Lung (tissue), 12 donors: ENCODE measurements around the gene CCDC92. TPM values are rescaled to one million over a fixed set of nuclear protein-coding genes. Genes with fewer than 3 reads are reported as not detected.

Experiments
- ATAC-seq: fragments of 200-7000 bp; cut with Tn5 transposase; one replicate; pipeline ENCODE4 v1.9.1; 2020; ENCODE audit warnings: moderate number of reproducible peaks; ENCODE audit not compliant: insufficient read depth, low FRiP score
- DNase-seq, 3 donors: peaks; one replicate each; pipeline ENCODE4 v3.0.0-alpha.2; 2013 to 2017
- H3K27ac ChIP-seq, 2 donors: one replicate each; pipeline ENCODE4 v1.5.1; 2013; ENCODE audit warnings: mild to moderate bottlenecking in 2 of 2, moderate library complexity in 2 of 2, control low read depth in 1 of 2, inconsistent platforms in 1 of 2, low read depth in 1 of 2, low read length in 1 of 2
- H3K27me3 ChIP-seq, 3 donors: one replicate each; pipeline ENCODE4 v1.5.1; 2013; ENCODE audit warnings: low read length in 2 of 3; ENCODE audit not compliant: control insufficient read depth in 3 of 3, insufficient read depth in 3 of 3
- H3K36me3 ChIP-seq, 4 donors: one replicate each; pipeline ENCODE4 v1.5.1; 2013; ENCODE audit warnings: low read length in 4 of 4, mild to moderate bottlenecking in 1 of 4, moderate library complexity in 1 of 4; ENCODE audit not compliant: control insufficient read depth in 4 of 4, insufficient read depth in 4 of 4
- H3K4me1 ChIP-seq, 5 donors: one replicate each; pipeline ENCODE4 v1.5.1; 2013; ENCODE audit warnings: low read length in 5 of 5, mild to moderate bottlenecking in 2 of 5, moderate library complexity in 1 of 5; ENCODE audit not compliant: control insufficient read depth in 5 of 5, insufficient read depth in 5 of 5
- H3K4me3 ChIP-seq: one replicate; pipeline ENCODE4 v1.5.1; 2013; ENCODE audit warnings: mild to moderate bottlenecking, control low read depth, moderate library complexity
- H3K9ac ChIP-seq, 2 donors: one replicate each; pipeline ENCODE4 v1.5.1; 2013; ENCODE audit warnings: low read length in 2 of 2, control low read depth in 1 of 2; ENCODE audit not compliant: insufficient read depth in 1 of 2
- H3K9me3 ChIP-seq, 4 donors: one replicate each; pipeline ENCODE4 v1.5.1; 2013; ENCODE audit warnings: low read length in 3 of 4, mild to moderate bottlenecking in 1 of 4, moderate library complexity in 1 of 4; ENCODE audit not compliant: control insufficient read depth in 4 of 4, insufficient read depth in 3 of 4
- WGBS, 2 donors: extraction: QIAGEN DNeasy Blood & Tissue Kit; methylation state at CpG; one replicate each; pipeline ENCODE4 v1.1.7; 2013; 5-methylcytosine and 5-hydroxymethylcytosine counted together
- polyA plus RNA-seq, 2 donors: library from polyadenylated mRNA; stranded (reverse); fragments of 200-250 nt; gene quantifications; one replicate each; pipeline ENCODE4 v1.2.1, GENCODE V29; 2013
- total RNA-seq, 2 donors: library from RNA; depleted of rRNA in 1 of 2; stranded (reverse); fragments of >200 nt in 1 of 2; gene quantifications; one replicate each; pipeline ENCODE4 v1.2.1, GENCODE V29; 2014 to 2021
- TF ChIP-seq, protein P1 (sequence below): IDR thresholded peaks from 2 replicates; pipeline ENCODE4 v1.5.1; 2012; ENCODE audit warnings: mild to moderate bottlenecking; ENCODE audit errors: control extremely low read depth, extremely low read depth
- donor health status: control.
- donor health status: control.
- donor health status: Bipolar disorder and iron deficiency.
- donor health status: healthy.
- donor health status: DM: yes; HTN: yes; CAD: no.

CCDC92 gene
- total and polyA plus RNA-seq, 4 donors, result 17.7 to 55.5 (median 34.8) TPM

GRCh38 chr12:124011435-124012115, 38.9 kb upstream of the CCDC92 start:
- TF ChIP-seq, protein P1, sequence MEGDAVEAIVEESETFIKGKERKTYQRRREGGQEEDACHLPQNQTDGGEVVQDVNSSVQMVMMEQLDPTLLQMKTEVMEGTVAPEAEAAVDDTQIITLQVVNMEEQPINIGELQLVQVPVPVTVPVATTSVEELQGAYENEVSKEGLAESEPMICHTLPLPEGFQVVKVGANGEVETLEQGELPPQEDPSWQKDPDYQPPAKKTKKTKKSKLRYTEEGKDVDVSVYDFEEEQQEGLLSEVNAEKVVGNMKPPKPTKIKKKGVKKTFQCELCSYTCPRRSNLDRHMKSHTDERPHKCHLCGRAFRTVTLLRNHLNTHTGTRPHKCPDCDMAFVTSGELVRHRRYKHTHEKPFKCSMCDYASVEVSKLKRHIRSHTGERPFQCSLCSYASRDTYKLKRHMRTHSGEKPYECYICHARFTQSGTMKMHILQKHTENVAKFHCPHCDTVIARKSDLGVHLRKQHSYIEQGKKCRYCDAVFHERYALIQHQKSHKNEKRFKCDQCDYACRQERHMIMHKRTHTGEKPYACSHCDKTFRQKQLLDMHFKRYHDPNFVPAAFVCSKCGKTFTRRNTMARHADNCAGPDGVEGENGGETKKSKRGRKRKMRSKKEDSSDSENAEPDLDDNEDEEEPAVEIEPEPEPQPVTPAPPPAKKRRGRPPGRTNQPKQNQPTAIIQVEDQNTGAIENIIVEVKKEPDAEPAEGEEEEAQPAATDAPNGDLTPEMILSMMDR, result no peak
- Histone ChIP-seq H3K36me3 (peaks cover 16 to 26% (median 18%) of the 10 kb centered on the region in 4 donors), H3K9ac (no peak overlapping the region), H3K27ac (no peak overlapping the region), H3K27me3 (no peaks in the 10 kb centered on the region), H3K9me3 (no peaks in the 10 kb centered on the region), H3K4me3 (no peak overlapping the region), H3K4me1 (peaks cover 0 to 24% (median 7%) of the 10 kb centered on the region in 5 donors)
- DNase-seq, result no peak
- no peak for ATAC-seq
- WGBS, 2 donors, result 81 to 86% methylated on average over 8 of the region's 8 CpGs

DNA sequence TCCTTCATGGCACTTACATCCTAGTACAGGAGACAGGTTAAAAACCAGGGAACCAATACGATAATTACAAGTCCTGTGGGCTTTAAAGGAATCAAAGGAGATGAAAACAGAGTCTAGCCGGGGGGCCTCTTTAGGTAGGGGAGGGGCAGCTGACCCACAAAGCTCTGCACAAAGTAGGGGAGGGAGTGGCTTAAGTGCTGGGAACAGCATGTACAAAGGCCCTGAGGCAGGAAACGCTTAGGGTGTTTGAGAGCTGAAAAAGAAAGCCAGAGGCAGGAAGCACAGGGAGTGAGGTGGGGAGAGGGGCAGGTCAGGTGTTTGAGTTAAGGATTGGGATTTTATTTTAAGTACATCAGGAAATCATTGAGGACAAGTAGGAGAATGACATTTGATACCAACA, 38.1 kb upstream of the CCDC92 start:
- WGBS, 2 donors, result 84 to 90% methylated on average over 3 of the region's 3 CpGs
- Histone ChIP-seq H3K9me3 (no peaks in the 10 kb centered on the region), H3K27me3 (no peaks in the 10 kb centered on the region), H3K27ac (no peak overlapping the region), H3K4me3 (no peak overlapping the region), H3K36me3 (peaks cover 16 to 26% (median 19%) of the 10 kb centered on the region in 4 donors), H3K9ac (no peak overlapping the region), H3K4me1 (peaks cover 0 to 32% (median 10%) of the 10 kb centered on the region in 5 donors)
- DNase-seq (no peak), ATAC-seq (no peak)
- TF ChIP-seq, protein P1, result no peak

- Histone ChIP-seq H3K27ac (no peak overlapping the region), H3K4me3 (no peak overlapping the region), H3K9ac (no peak overlapping the region), H3K27me3 (no peaks in the 10 kb centered on the region), H3K4me1 (peaks cover 0 to 35% (median 10%) of the 10 kb centered on the region in 5 donors), H3K36me3 (peaks cover 13 to 26% (median 20%) of the 10 kb centered on the region in 4 donors), H3K9me3 (no peaks in the 10 kb centered on the region)
- DNase-seq (no peak), ATAC-seq (no peak)
- WGBS, 2 donors, result 83 to 95% methylated on average over 6 of the region's 6 CpGs
- TF ChIP-seq, protein P1, result no peak
These were observed 37.1 kb upstream of the CCDC92 start for GRCh38 chr12:124009781-124010180.

GRCh38 chr12:124008595-124008994, 36.0 kb upstream of the CCDC92 start:
- Histone ChIP-seq H3K9me3 (no peaks in the 10 kb centered on the region), H3K36me3 (peaks cover 16 to 33% (median 22%) of the 10 kb centered on the region in 4 donors), H3K4me3 (no peak overlapping the region), H3K9ac (no peak overlapping the region), H3K4me1 (peaks cover 0 to 43% (median 10%) of the 10 kb centered on the region in 5 donors), H3K27ac (no peak overlapping the region), H3K27me3 (no peaks in the 10 kb centered on the region)
- ATAC-seq (no peak), DNase-seq (peak in 2 of 3 donors; percentile 40 to 58)
- 77 to 86% methylated on average over 3 of the region's 3 CpGs for WGBS, 2 donors
- TF ChIP-seq, protein P1, result no peak
